ENCODE results near the gene ZG16.
"Not testable (repeated sequence)": the region's sequence is repeated elsewhere in the genome, so short reads cannot be mapped to it uniquely, and the experiment has no call there.

The ZG16 gene, protein sequence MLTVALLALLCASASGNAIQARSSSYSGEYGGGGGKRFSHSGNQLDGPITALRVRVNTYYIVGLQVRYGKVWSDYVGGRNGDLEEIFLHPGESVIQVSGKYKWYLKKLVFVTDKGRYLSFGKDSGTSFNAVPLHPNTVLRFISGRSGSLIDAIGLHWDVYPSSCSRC

DNA sequence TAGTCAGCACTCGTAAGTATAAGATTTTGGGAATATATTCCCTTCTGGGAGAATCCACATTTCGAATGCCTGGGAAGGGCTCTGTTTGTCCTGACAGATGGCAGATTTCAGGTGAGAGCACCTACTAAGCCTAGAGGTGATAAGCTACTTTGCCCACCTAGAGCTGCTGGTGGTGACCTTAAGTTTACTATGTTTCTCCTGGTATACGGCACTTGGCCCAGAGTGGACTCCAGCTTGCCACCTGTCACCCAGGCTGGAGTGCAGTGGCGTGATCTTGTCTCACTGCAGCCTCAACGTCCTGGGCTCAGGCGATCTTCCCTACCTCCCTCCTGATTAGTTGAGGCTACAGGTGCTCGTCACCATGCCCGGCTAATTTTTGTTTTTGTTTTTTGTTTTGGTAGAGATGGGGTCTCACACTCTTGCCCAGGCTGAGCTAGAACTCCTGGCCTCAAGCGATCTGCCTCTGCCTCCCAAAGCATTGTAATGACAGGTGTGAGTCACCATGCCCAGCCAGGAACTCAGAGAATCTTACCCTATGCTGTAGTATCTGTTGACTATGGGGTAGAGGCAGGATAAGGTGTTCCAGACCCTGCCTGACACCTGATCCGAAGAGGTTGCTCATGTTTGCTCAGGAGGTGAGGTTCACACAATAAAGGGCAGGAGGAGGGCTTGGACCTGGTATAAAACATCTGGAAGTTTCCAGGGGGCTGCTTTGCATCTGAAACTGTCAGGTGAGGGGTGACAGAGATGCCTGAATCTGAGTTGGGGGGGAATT is at the start of gene ZG16:
ZG16 (plus strand) TSS at position 681 of the 775 bp plus-strand sequence. CDS start 1,011 bp downstream, outside the sequence.
- no peak for DNase-seq

GRCh38 chr16:29729116-29729521 is 48.9 kb upstream of the ZG16 start:
- DNase-seq = no peak

- no peak for DNase-seq
These were observed 47.4 kb upstream of the ZG16 start for GRCh38 chr16:29730649-29731048.

GRCh38 chr16:29731768-29732601 is 46.1 kb upstream of the ZG16 start:
- DNase-seq = peak; percentile 74

GRCh38 chr16:29734786-29735185 is 43.3 kb upstream of the ZG16 start:
- DNase-seq = no peak

GRCh38 chr16:29736112-29736511 is 41.9 kb upstream of the ZG16 start:
- DNase-seq = no peak

DNA sequence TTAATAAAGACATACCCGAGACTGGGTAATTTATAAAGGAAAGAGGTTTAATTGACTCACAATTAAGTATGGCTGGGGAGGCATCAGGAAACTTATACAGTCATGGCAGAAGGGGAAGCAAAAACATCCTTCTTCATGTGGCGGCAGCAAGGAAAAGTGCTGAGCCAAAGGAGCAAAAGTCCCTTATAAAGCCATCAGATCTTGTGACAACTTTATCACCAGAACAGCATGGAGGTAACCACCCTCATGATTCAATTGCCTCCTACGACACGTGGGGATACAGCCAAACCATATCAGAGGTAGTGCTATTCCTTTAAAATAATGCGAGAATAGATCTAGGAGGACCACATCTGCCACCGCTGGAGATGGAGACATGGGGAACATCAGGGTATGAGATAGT is 41.3 kb upstream of the ZG16 start:
- DNase-seq = no peak

- DNase-seq = no peak
These were observed 40.3 kb upstream of the ZG16 start for GRCh38 chr16:29737713-29738112.

- DNase-seq = peak; percentile 74
These were observed 39.5 kb upstream of the ZG16 start for GRCh38 chr16:29738514-29738913.

GRCh38 chr16:29739927-29740629 is 38.0 kb upstream of the ZG16 start:
- not testable (repeated sequence) for DNase-seq

GRCh38 chr16:29740630-29741015 is 37.4 kb upstream of the ZG16 start:
- not testable (repeated sequence) for DNase-seq

GRCh38 chr16:29742683-29743275 is 35.3 kb upstream of the ZG16 start:
- no peak for DNase-seq

DNA sequence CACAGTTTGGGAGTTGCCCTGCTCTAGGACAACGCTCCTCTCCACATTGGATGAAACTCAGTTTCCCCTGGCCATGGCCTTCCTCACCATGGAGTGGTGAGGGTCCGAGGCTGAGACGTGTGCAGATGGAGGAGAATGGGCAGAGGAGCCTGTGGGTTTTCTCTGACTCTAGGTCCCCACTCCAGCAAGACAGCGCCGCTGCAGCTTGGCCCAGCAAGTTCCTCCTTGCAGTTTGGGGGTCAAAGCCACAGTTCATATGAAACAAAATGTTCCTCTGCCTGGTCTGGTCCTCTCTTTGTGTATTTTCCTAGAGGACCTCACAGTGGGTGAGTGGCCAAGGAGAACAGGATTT is 34.6 kb upstream of the ZG16 start:
- DNase-seq = no peak

GRCh38 chr16:29743827-29744531 is 34.1 kb upstream of the ZG16 start:
- peak; percentile 10 for DNase-seq

DNA sequence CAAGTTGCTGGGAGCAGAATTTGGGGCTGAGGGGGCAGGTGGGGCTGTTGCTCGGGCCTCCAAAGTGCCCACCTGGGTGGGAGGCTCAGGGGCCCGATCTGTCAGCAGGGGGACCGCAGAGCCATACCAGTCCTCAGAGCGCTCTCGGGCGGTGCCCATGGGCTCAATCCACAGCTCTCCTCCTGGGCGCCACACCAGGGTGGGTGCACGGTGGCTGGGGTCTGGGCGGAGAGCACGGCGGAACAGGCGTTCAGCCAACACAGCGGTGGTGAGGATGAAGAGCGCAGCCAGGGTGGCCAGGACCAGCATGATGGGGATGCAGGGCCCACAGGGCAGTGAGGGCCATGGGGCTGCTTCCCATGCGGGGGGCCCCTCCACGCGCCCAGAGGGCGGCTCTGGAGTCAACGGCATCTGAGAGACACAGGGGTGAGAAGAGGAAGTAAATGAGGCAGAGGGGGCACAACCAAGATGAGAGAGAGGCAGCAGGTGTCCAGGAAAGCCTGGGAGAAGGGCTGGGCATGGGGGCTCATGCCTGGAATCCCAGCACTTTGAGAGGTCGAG is 33.4 kb upstream of the ZG16 start:
- DNase-seq = no peak

DNA sequence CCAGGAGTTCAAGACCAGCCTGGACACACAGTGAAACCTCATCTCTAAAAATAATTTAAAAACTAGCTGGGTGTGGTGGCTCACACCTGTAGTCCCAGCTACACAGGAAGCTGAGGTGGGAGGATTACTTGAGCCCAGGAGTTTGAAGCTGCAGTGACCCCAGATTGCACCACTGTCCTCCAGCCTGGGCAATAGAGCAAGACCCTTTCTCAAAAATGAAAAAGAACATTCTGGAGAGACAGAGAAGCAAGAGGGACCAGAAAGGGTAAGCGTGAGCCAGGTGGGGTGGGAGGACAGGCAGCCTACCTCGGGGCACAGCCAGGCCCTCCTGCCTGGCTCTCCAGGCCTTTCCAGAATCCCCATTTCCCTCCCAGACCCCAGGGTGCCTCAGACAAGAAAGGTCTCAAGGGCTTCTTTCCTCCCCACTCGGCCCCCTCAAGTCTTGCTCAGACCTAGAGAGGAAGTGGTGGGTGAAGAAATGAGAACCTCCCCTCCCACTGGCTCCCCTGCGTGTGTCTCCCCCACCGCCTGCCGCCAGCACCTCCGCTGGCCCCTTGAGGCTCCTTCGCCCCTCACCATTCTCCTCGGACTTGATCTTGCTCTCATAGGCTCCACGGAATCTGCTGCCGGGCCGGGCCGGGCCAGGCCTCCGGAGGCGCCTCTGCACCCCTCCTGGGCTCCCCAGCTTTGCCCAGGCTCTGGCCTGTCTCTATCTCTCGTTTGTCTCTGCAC is 32.8 kb upstream of the ZG16 start:
- DNase-seq = peak; percentile 70

GRCh38 chr16:29745853-29746345 is 32.2 kb upstream of the ZG16 start, which contains the start of gene C16orf54:
C16orf54 (minus strand) TSS chr16:29745990; CDS start chr16:29744951, 1,039 bp downstream.
- peak; percentile 95 for DNase-seq

DNA sequence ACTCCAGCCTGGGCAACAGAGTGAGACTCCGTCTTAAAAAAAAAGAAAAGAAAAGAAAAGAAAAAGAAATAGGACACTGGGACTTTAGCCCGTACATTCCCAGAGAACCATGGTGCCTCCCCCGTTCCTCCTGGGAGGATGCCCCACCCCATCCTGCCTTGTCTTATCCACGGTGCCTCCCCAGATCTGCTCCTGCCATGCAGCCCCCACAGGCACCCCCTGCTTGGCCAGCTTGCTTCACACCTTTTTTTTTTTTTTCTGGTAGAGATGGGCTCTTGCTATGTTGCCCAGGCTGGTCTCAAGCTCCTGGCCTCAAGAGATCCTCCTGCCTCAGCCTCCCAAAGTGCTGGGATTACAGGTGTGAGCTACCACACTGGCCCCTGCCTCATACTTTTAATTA is 31.5 kb upstream of the ZG16 start:
- not testable (repeated sequence) for DNase-seq

GRCh38 chr16:29747947-29748759 is 29.9 kb upstream of the ZG16 start:
- no peak for DNase-seq

GRCh38 chr16:29748760-29749149 is 29.3 kb upstream of the ZG16 start:
- not testable (repeated sequence) for DNase-seq

Data from activated CD4-positive, alpha-beta T cell treated with anti-CD3 and anti-CD28 coated beads, Interleukin-10, Interleukin-2, amounts not matched to agents 100 ng/mL and 50 ng/mL, durations not matched to agents 16 hours and 8 hours (primary cell).